GM18868 (cell line): ENCODE measurements around the gene ARFGEF3.

Source experiments
- ATAC-seq: cut with Tn5 transposase; IDR thresholded peaks from one replicate; pipeline ENCODE4 v1.9.1; 2021; ENCODE audit warnings: mild to moderate bottlenecking, moderate library complexity; ENCODE audit not compliant: unreplicated experiment

The ARFGEF3 gene

DNA sequence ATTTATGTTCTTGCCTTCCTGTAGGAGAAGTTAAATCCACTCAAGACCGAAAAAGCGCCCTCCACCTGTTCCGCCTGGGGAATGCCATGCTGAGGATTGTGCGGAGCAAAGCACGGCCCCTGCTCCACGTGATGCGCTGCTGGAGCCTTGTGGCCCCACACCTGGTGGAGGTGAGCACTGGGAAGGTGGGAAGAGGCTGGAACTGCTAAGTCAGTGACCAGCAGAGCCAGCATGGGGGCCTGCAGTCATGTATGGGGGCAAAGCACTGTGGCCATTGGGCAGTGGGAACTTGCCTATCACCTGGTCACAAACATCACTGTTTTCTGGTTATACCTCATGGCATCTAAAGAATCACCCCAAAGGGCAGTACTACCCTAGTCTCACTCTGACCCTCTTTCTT lies 135.0 kb downstream of the ARFGEF3 start:
- ATAC-seq, result no peak

DNA sequence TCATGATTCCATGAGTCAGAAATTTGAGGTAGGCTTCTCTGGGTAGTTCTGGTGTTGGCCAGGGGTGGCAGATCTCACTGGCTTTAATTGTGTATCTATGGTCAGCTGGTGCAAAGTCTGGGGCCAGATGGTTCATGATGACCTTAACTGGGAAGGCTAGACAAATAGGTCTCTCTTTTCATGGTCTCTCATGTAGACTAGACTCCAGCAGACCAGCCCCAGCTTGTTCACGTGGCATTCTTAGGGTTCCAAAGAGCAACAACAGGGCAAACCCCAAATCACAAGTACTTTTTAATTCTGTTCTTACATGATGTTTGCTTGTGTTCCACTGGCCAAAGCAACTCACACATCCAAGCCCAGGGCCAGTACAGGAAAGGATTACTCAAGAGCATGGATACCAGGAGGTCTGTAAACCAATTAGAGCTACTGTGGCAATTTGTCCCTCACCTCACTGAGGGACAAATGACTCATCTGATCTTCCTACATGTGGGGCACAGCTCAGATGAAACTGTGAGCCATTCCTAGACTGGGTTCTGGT lies 136.1 kb downstream of the ARFGEF3 start:
- ATAC-seq, result no peak

DNA sequence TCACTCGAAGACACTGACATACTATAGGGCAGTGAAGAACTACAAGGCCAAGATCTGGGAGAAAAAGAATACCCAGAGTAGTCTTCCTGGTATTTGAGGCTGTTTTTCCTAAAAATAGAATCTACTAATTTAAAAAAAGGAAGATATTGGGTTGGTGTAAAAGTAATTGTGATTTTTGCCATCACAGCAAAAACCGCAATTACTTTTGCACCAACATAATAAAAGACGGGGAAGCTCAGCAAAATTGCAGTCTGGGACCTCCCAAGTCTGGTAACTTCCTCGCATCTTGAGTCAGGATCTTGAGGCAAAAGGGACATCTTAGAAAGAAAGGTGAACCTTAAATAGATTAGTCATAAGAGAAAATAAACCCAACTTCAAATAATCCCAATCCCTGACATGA lies 138.7 kb downstream of the ARFGEF3 start:
- ATAC-seq, result no peak

DNA sequence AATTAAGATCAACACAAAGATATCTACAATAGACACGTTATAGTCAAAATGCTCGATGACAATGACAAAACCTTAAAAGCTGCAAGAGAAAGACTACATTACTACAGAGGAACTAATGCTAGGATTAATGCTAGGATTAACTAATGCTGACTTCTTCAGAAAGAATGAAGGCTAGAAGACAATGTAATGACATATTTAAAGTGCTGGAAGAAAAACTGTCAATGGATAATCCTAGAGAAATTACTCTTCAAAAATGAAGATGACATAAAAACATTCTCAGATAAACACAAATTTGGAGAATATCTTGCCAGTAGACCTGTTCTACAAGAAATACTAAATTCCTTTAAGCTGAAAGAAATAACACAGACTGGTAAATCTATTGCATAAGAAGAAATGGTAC lies 140.8 kb downstream of the ARFGEF3 start:
- no peak for ATAC-seq

DNA sequence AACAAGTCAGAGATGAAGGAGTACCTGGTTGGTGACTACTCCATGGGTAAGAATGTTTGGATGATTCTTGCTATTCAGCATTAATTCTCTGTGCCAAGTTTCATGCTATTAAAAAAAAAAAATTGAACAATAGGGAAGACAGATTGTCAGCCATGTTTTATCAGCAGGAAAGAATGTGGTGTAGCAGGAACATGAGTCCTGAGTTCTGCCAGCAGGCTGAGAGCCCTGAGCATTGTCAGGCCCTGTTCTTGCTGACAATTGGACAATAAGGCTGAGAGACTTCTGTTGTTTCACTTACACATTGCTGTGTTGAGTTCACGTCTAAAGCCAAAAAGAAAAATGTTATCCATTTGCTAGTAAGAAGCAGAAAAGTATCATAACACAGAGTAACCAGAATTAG lies 145.6 kb downstream of the ARFGEF3 start:
- ATAC-seq, result no peak

DNA sequence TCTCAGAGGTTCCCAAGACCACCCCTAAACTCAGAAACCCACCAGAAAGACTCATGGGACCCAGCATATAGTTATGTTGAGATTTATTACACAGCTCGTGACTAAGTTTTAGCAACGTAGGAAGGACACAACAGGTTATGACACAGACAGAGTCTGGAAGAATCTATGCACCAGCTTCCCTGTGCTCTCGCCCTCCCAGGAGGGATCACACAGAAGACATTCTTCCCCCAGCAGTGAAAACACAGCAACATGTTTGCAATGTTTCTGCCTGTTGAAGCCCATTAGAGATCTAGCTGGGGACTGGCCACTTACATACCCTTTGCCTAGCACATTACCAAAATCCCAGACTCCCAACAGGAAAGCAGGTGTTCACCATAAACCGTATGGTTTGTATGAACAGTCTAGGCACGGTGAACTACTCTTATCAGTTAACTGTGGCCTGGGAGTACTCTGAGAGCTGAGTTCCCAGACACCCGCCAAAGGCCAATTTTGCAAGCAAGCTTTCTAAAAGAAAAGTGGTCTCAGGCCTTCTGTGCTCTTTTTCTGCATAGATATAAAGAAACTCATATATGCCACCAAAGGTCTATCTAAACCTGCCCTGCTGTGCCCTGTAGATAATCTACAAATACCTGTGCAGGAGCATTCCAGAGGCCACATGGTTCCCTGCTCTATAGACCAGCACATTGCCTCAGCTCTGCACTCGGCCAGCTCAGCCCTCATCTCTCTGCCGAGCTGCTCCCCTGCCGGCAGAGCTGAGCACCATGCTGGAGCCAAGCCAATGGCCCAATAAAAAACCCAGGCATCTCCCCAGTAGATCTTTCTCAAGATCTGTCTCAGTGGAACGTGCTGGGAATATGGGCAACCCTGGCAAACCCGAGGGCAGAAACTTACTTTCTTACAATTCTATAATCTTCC lies 146.3 kb downstream of the ARFGEF3 start:
- no peak for ATAC-seq

DNA sequence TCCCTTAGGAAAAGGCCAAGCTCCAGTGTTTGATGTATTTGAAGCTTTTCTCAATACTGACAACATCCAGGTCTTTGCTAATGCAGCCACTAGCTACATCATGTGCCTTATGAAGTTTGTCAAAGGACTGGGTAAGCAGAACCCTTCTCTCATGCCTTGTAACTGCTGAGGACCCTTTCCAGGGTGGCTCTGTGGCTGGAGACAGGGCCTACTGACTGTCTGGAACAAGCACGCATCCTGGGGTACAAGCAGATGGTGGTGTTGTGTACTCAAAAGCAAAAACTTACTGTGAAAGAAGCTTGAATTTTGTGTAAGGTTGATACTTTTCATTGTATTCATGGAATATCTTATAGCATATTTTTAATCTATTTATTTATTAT lies 147.0 kb downstream of the ARFGEF3 start:
- ATAC-seq, result no peak

DNA sequence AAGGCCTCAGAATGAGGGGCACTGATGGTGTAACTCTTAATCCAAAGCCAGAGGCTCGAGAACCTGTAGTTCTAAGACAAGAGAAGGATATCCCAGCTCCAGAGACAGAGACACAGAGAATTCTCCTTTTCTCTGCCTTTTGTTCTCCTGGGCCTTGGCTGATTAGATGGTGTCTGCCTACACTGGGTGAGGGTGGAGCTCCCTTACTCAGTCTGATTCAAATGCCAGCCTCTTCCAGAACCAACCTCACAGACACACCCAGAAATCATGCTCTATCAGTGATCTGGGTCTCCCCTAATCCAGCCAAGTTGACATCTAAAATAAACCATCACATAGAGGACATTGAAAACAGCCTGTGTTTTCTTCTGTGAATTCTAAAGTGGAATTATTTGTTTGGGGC lies 148.0 kb downstream of the ARFGEF3 start:
- no peak for ATAC-seq

DNA sequence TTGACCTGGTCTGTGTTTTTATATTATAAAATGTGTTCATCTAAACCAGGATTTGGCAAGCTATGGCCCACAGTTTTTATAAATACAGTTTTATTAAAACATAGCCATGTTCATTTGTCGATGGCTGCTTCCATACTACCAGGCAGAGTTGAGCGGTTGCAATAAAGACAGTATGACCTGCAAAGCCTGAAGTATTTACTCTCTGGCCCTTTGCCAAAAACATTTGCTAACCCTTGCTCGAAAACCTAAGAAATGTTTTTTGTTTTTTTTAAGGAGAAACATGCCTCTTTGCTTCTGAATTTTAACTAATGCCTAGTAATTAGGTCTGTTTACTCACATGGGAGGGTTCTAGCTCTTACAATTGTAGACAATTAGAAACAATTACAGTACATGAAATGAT lies 148.6 kb downstream of the ARFGEF3 start:
- no peak for ATAC-seq

DNA sequence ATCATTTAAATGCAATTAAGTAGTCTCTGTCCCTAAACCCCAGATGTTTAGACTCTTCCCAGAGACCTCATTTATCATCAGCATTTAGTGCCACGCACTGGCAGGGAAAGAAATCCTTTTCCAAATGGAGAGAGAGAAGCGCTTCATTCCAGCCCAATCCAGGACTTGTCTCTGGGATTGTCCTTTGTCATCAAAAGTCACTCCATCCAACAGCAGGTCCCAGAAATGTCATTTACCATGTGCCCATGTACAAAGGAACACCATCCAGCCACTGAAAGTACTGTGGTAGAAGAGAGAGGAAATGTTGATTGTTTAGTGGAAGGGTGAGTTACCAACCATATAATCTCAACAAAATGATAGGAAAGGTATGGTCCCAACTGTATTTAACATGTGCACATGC lies 149.1 kb downstream of the ARFGEF3 start:
- no peak for ATAC-seq

DNA sequence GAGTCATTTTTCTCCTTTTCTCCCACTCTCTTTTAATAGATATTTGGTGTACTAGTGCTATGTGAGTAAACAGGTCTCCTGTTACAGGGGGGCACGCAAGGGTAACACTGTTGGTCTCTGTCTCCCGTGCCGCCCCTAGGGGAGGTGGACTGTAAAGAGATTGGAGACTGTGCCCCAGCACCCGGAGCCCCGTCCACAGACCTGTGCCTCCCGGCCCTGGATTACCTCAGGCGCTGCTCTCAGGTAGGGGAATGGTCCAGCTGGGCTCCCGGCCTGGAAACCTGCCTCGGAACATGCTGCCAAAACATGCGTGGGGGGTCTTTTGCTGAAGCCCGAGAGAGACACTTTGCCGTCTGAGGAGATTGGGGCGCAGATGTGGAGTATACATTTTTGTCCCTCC lies 149.5 kb downstream of the ARFGEF3 start:
- no peak for ATAC-seq

DNA sequence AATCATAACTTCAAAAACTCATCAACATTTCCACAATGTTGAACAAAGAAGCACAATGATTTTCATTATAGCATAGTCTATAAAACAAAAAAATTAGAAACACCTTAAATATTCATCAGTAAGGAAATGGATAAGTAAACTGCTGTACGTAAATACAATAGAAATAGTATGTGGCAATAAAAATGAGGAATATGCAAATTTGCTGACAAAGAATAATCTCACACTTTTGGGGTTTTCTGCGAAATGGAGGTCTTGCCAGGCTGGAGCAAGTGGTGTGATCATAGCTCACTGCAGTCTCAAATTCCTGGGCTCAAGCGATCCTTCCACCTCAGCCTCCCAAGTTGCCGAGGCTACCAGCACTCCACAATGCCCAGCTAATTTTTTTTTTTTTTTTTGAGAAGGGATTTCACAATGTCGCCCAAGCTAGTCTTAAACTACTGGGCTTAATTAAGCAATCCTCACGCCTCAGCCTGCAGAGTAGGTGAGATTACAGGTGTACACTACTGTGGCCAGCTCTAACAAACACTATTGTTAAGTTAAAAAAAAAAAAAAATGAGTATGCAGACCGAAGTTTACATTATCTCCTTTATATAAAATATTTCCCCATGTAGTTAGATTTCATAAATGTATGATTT lies 157.1 kb downstream of the ARFGEF3 start:
- no peak for ATAC-seq

DNA sequence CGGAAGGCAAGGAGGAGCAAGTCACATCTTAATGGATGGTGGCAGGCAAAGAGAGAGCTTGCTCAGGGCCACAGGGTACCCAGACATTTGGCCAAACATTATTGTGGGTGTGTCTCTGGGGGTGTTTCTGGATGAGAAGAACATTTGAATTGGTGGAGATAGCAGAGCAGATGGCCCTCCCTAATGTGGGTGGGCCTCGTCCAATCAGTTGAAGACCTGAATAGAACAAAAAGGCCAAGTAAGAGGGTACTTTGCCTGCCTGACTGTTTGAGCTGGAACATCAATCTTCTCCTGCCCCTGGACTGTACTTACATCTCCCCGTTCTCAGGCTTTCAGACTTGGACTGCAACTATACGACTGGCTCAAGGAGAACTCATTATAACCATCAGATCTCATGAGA lies 160.2 kb downstream of the ARFGEF3 start:
- no peak for ATAC-seq

DNA sequence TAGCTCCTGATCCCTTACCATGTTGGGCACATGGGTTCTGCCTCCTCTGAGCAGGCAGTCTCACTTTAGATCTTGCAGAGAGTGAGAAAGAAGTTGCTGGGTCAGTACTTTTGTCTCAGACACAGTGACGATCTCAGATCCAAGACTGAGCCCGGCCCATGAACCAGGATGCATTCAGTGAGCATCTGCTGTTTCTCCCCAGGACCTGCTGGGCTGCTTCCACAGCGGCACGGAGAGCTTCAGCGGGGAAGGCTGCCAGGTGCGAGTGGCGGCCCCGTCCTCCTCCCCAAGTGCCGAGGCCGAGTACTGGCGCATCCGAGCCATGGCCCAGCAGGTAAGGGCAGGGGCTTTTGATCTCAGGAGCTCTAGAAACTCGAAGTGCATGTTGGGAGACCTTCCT lies 162.1 kb downstream of the ARFGEF3 start:
- ATAC-seq, result no peak

DNA sequence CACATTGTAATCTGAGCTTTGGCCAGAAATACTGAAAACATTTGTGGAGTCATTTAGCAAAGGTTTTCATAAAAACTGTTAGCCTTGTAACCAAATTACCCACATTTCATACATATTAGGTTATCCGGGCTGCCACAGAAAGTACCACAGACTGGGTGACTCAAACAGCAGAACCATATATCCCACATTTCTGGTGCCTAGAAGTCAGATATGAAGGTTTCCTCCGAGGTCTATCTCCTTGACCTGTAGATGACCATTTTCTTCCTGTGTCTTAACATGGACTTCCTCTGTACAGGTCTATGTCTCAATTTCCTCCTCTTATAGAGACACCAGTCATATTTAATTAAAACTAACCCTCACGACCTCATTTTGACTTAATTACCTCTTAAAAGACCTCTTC lies 166.5 kb downstream of the ARFGEF3 start:
- no peak for ATAC-seq

DNA sequence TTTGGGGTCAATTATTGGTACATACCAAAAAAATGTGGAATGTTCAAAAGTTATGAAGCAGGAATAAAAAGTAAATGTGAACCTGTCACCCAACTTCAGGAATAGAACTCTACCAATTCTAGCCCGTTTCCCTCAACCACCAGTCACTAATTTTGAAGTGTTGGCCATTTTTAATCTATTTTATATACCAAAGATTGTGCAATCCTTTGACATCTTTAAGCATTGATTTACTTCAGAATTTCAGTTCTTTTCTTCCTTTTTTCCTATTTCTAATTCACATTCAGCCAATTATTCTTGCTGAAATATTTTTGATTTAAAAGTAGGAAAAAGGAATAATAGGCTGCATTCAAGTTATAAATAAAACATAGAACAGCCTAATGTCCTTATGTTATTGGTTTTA lies 169.0 kb downstream of the ARFGEF3 start:
- no peak for ATAC-seq

DNA sequence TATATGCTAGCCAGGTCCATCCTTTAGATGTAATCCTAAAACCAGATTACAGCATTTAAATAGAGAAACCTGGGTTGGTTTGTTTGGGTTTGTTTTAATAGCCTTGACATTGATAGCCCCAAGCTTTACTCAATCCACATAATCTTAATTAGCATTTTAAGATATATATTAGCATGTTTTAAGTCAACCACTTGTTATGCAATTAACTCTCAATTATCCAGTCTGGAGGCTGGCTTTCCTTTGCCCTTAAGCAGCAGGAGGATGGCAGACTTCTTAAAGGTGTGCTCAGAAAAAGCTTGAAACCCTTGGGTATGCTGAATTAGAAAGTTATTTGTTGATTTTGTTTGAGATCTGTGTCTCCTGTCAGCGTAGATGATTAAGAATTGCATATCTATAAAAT lies 169.7 kb downstream of the ARFGEF3 start:
- ATAC-seq, result no peak

DNA sequence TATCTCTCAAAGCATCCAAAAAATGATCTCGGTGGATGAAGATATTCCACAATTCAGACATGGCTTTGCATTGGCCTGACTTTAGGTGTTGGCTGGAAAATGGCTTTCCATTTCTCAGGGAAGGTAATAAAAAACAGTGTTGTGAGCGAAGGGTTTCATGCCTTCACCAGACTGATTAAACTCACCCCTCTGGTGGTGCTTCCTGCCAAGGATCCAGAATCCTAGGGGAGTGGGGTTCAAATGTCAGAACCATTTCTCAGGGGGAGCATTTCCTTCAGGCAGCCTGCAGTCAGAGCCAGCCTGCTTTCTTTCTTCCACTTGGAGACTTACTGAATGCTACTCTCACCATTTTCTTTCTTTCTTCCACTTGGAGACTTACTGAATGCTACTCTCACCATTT lies 170.2 kb downstream of the ARFGEF3 start:
- no peak for ATAC-seq

DNA sequence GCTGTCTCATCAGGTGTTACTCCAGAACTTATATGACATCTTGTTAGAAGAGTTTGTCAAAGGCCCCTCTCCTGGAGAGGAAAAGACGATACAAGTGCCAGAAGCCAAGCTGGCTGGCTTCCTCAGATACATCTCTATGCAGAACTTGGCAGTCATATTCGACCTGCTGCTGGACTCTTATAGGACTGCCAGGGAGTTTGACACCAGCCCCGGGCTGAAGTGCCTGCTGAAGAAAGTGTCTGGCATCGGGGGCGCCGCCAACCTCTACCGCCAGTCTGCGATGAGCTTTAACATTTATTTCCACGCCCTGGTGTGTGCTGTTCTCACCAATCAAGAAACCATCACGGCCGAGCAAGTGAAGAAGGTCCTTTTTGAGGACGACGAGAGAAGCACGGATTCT lies 172.3 kb downstream of the ARFGEF3 start:
- ATAC-seq, result no peak

DNA sequence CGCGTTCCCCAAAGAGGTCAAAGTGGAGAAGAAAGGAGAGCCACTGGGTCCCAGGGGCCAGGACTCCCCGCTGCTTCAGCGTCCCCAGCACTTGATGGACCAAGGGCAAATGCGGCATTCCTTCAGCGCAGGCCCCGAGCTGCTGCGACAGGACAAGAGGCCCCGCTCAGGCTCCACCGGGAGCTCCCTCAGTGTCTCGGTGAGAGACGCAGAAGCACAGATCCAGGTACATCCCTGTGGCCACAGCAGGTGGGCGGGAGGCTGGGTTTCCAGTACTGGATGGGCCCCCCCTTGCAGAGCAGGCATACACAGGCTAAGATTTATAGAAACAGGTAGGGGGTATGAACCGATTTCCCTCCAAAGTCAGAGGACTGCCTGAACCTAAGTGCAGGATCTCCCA lies 173.2 kb downstream of the ARFGEF3 start:
- no peak for ATAC-seq

DNA sequence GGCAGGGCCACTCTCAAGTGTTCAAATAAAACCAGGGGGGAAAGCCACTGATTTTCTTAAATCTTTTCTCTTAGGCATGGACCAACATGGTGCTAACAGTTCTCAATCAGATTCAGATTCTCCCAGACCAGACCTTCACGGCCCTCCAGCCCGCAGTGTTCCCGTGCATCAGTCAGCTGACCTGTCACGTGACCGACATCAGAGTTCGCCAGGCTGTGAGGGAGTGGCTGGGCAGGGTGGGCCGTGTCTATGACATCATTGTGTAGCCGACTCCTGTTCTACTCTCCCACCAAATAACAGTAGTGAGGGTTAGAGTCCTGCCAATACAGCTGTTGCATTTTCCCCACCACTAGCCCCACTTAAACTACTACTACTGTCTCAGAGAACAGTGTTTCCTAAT lies 174.5 kb downstream of the ARFGEF3 start:
- no peak for ATAC-seq

DNA sequence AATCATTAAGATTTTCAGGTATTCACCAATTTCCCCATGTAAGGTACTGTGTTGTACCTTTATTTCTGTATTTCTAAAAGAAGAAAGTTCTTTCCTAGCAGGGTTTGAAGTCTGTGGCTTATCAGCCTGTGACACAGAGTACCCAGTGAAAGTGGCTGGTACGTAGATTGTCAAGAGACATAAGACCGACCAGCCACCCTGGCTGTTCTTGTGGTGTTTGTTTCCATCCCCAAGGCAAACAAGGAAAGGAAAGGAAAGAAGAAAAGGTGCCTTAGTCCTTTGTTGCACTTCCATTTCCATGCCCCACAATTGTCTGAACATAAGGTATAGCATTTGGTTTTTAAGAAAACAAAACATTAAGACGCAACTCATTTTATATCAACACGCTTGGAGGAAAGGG lies 175.3 kb downstream of the ARFGEF3 start:
- ATAC-seq, result no peak
